ENCODE measurements around the gene SRGAP2. TPM values are rescaled to one million over a fixed set of nuclear protein-coding genes. Genes with fewer than 3 reads are reported as not detected.
"Not testable (repeated sequence)": the region's sequence is repeated elsewhere in the genome, so short reads cannot be mapped to it uniquely, and the experiment has no call there.

The SRGAP2 gene
- total and polyA plus RNA-seq, 9 of the 15 experiments (the other 6 are each of a cell fraction or from before 2014, with no cell fraction given): 4.1 to 50.7 (median 15.6) TPM

DNA sequence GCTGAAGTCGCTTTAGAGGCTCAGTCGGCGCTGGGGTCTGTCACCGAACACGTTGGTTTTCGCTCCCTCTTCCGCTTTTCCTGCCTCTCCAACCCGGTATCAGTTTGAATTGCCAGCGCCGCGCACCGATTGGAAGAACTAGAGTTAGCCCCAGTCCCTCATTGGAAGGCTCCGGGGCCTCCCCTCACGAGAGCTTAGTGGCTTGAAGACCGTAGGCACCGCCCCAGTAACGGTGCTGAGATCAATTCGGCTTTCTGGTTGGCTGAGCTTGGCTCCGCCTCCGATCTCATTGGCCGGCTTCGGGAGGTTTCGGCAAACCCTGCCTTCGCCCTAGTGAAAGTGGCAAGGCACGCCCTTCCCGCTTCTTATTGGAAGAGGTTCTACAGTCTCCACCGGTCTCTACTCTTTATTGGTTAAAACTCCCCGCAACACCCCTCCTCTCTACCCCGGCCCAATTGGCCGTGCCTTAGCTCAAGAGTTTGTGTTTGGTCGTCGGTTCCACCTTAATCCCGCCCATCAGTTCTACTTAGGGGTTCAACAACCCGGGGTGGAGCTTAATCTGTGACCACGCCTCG is 465 bp upstream of the SRGAP2 start, which contains the start of gene FAM72A (continued):
- TF ChIP-seq, protein P1, sequence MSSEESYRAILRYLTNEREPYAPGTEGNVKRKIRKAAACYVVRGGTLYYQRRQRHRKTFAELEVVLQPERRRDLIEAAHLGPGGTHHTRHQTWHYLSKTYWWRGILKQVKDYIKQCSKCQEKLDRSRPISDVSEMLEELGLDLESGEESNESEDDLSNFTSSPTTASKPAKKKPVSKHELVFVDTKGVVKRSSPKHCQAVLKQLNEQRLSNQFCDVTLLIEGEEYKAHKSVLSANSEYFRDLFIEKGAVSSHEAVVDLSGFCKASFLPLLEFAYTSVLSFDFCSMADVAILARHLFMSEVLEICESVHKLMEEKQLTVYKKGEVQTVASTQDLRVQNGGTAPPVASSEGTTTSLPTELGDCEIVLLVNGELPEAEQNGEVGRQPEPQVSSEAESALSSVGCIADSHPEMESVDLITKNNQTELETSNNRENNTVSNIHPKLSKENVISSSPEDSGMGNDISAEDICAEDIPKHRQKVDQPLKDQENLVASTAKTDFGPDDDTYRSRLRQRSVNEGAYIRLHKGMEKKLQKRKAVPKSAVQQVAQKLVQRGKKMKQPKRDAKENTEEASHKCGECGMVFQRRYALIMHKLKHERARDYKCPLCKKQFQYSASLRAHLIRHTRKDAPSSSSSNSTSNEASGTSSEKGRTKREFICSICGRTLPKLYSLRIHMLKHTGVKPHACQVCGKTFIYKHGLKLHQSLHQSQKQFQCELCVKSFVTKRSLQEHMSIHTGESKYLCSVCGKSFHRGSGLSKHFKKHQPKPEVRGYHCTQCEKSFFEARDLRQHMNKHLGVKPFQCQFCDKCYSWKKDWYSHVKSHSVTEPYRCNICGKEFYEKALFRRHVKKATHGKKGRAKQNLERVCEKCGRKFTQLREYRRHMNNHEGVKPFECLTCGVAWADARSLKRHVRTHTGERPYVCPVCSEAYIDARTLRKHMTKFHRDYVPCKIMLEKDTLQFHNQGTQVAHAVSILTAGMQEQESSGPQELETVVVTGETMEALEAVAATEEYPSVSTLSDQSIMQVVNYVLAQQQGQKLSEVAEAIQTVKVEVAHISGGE (CRISPR knock-in tag; IDR thresholded peaks at IDR 0.05): 0 out of 6 replicates have a peak, but pooled peaks of 1 of the 3 experiments have one; percentile 44
- TF ChIP-seq, protein P2, sequence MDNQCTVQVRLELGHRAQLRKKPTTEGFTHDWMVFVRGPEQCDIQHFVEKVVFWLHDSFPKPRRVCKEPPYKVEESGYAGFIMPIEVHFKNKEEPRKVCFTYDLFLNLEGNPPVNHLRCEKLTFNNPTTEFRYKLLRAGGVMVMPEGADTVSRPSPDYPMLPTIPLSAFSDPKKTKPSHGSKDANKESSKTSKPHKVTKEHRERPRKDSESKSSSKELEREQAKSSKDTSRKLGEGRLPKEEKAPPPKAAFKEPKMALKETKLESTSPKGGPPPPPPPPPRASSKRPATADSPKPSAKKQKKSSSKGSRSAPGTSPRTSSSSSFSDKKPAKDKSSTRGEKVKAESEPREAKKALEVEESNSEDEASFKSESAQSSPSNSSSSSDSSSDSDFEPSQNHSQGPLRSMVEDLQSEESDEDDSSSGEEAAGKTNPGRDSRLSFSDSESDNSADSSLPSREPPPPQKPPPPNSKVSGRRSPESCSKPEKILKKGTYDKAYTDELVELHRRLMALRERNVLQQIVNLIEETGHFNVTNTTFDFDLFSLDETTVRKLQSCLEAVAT (IDR thresholded peaks at IDR 0.05): peak in 1 of 2 experiments; percentile 79; a peak in 1 of 4 replicates
- TF ChIP-seq, protein P3, sequence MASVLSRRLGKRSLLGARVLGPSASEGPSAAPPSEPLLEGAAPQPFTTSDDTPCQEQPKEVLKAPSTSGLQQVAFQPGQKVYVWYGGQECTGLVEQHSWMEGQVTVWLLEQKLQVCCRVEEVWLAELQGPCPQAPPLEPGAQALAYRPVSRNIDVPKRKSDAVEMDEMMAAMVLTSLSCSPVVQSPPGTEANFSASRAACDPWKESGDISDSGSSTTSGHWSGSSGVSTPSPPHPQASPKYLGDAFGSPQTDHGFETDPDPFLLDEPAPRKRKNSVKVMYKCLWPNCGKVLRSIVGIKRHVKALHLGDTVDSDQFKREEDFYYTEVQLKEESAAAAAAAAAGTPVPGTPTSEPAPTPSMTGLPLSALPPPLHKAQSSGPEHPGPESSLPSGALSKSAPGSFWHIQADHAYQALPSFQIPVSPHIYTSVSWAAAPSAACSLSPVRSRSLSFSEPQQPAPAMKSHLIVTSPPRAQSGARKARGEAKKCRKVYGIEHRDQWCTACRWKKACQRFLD (CRISPR knock-in tag; IDR thresholded peaks at IDR 0.05): peak; percentile 73
- TF ChIP-seq, protein P4, sequence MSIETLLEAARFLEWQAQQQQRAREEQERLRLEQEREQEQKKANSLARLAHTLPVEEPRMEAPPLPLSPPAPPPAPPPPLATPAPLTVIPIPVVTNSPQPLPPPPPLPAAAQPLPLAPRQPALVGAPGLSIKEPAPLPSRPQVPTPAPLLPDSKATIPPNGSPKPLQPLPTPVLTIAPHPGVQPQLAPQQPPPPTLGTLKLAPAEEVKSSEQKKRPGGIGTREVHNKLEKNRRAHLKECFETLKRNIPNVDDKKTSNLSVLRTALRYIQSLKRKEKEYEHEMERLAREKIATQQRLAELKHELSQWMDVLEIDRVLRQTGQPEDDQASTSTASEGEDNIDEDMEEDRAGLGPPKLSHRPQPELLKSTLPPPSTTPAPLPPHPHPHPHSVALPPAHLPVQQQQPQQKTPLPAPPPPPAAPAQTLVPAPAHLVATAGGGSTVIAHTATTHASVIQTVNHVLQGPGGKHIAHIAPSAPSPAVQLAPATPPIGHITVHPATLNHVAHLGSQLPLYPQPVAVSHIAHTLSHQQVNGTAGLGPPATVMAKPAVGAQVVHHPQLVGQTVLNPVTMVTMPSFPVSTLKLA (conservative IDR thresholded peaks at IDR 0.05): peak; percentile 35 to 60; a peak in 1 of 4 replicates
- TF ChIP-seq OTX1 (CRISPR knock-in tag; IDR thresholded peaks at IDR 0.05): 0 out of 2 replicates have a peak, but pooled peaks have one; percentile 18
- peak; percentile 25; the same call in 1 of the 2 replicates for TF ChIP-seq RFX1 (IDR thresholded peaks at IDR 0.05)
- not testable (repeated sequence) for TF ChIP-seq ATF1 (CRISPR knock-in tag; IDR thresholded peaks at IDR 0.05); MYBL2 (CRISPR knock-in tag; IDR thresholded peaks at IDR 0.05; ENCODE audit: borderline replicate concordance); FOXM1 (CRISPR knock-in tag; IDR thresholded peaks at IDR 0.05; ENCODE audit: low read depth)
- peak; percentile 72 for TF ChIP-seq ATF1 (tag; IDR thresholded peaks at IDR 0.05)
- TF ChIP-seq MYBL2 (IDR thresholded peaks at IDR 0.05; ENCODE audit: low read depth): peak; percentile 93
- peak; percentile 87 for TF ChIP-seq ZNF589 (CRISPR knock-in tag; IDR thresholded peaks at IDR 0.05; ENCODE audit: low read depth)
- peak; percentile 94 for TF ChIP-seq HNRNPLL (IDR thresholded peaks at IDR 0.05; ENCODE audit: low read depth, low read length, poor library complexity, severe bottlenecking)
- TF ChIP-seq ESRRA (IDR thresholded peaks at IDR 0.05; ENCODE audit: borderline replicate concordance, low read depth): peak; percentile 13; the same call in 1 of the 2 replicates
- TF ChIP-seq FOXM1 (IDR thresholded peaks at IDR 0.05; ENCODE audit: low read depth): peak; percentile 79
- TF ChIP-seq, protein P5, sequence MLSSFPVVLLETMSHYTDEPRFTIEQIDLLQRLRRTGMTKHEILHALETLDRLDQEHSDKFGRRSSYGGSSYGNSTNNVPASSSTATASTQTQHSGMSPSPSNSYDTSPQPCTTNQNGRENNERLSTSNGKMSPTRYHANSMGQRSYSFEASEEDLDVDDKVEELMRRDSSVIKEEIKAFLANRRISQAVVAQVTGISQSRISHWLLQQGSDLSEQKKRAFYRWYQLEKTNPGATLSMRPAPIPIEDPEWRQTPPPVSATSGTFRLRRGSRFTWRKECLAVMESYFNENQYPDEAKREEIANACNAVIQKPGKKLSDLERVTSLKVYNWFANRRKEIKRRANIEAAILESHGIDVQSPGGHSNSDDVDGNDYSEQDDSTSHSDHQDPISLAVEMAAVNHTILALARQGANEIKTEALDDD (IDR thresholded peaks at IDR 0.05): peak; percentile 31; the same call in 1 of the 2 replicates
